Measurements from ENCODE around the gene IQCC. TPM values are rescaled to one million over a fixed set of nuclear protein-coding genes. Genes with fewer than 3 reads are reported as not detected.

The IQCC gene
- polyA plus RNA-seq, 1 experiment = 1.3 TPM

- no peak for DNase-seq (ENCODE audit: low read depth, low spot score)
- Histone ChIP-seq H3K4me3 (ENCODE audit: low read depth, low read length) (no peak overlapping the region), H3K27ac (ENCODE audit: low read depth, low read length) (no peak overlapping the region), H3K27me3 (ENCODE audit: control insufficient read depth, insufficient read depth, low read length) (no peaks in the 10 kb centered on the region), H3K9me3 (ENCODE audit: control insufficient read depth, insufficient read depth, low read length) (no peaks in the 10 kb centered on the region)
- TF ChIP-seq CTCF (IDR thresholded peaks at IDR 0.05; ENCODE audit: low read depth, low read length) = peak; percentile 90
- POLR2A ChIA-PET = interaction anchor here (0.6 to 2.5 kb wide), 7 partner anchors 10 to 179 kb away, joined by 3 to 29 read pairs (median 3); partner anchors contain the start of genes BSDC1, IQCC and MARCKSL1
- CTCF ChIA-PET = interaction anchor here (0.5 to 3.3 kb wide), 41 partner anchors 10 to 314 kb away, joined by 3 to 38 read pairs (median 4); partner anchors contain the start of genes BSDC1, CCDC28B, FAM167B and IQCC
These were observed 10.4 kb downstream of the IQCC start for GRCh38 chr1:32215629-32216480.

GRCh38 chr1:32216566-32216965 lies 11.1 kb downstream of the IQCC start:
- POLR2A ChIA-PET = interaction anchor here (0.6 to 2.5 kb wide), 4 partner anchors 18 to 135 kb away, joined by 3 to 29 read pairs (median 5); partner anchors contain the start of gene MARCKSL1

GRCh38 chr1:32219022-32219421 lies 13.6 kb downstream of the IQCC start:
- no peak for TF ChIP-seq CTCF (IDR thresholded peaks at IDR 0.05; ENCODE audit: low read depth, low read length)
- ChIA-PET CTCF (no interaction called here), POLR2A (no interaction called here)
- no peaks in the 10 kb centered on the region for H3K27me3 ChIP-seq (ENCODE audit: control insufficient read depth, insufficient read depth, low read length)
- no peaks in the 10 kb centered on the region for H3K9me3 ChIP-seq (ENCODE audit: control insufficient read depth, insufficient read depth, low read length)
- H3K27ac ChIP-seq (ENCODE audit: low read depth, low read length) = no peak overlapping the region
- no peak for DNase-seq (ENCODE audit: low read depth, low spot score)
- no peak overlapping the region for H3K4me3 ChIP-seq (ENCODE audit: low read depth, low read length)

More at GRCh38 chr1:32216566-32216965, 11.1 kb downstream of the IQCC start:
- no peak for TF ChIP-seq CTCF (IDR thresholded peaks at IDR 0.05; ENCODE audit: low read depth, low read length)
- Histone ChIP-seq H3K27me3 (ENCODE audit: control insufficient read depth, insufficient read depth, low read length) (no peaks in the 10 kb centered on the region), H3K9me3 (ENCODE audit: control insufficient read depth, insufficient read depth, low read length) (no peaks in the 10 kb centered on the region), H3K27ac (ENCODE audit: low read depth, low read length) (no peak overlapping the region), H3K4me3 (ENCODE audit: low read depth, low read length) (no peak overlapping the region)
- CTCF ChIA-PET = interaction anchor here (0.9 to 3.3 kb wide), 19 partner anchors 11 to 197 kb away, joined by 3 to 38 read pairs (median 7); partner anchors contain the start of genes CCDC28B, FAM167B, IQCC and MARCKSL1
- DNase-seq (ENCODE audit: low read depth, low spot score) = no peak

- H3K9me3 ChIP-seq (ENCODE audit: control insufficient read depth, insufficient read depth, low read length) = no peaks in the 10 kb centered on the region
- ChIA-PET CTCF (no interaction called here), POLR2A (interaction anchor here (1.1 kb wide), 1 partner anchor 131 kb away, joined by 3 read pairs; no protein-coding TSS in a partner anchor)
- H3K27me3 ChIP-seq (ENCODE audit: control insufficient read depth, insufficient read depth, low read length) = no peaks in the 10 kb centered on the region
- no peak for DNase-seq (ENCODE audit: low read depth, low spot score)
- no peak for TF ChIP-seq CTCF (IDR thresholded peaks at IDR 0.05; ENCODE audit: low read depth, low read length)
- no peak overlapping the region for H3K27ac ChIP-seq (ENCODE audit: low read depth, low read length)
- H3K4me3 ChIP-seq (ENCODE audit: low read depth, low read length) = peak overlapping the region; percentile 74
These were observed 15.5 kb downstream of the IQCC start for GRCh38 chr1:32220746-32221580.
